ENCODE results near the gene KLHL14. TPM values are rescaled to one million over a fixed set of nuclear protein-coding genes. Genes with fewer than 3 reads are reported as not detected.

Gene KLHL14
- total and polyA plus RNA-seq, 2 donors (not counting 3 experiments of a cell fraction or from before 2014, with no cell fraction given), result not detected

DNA sequence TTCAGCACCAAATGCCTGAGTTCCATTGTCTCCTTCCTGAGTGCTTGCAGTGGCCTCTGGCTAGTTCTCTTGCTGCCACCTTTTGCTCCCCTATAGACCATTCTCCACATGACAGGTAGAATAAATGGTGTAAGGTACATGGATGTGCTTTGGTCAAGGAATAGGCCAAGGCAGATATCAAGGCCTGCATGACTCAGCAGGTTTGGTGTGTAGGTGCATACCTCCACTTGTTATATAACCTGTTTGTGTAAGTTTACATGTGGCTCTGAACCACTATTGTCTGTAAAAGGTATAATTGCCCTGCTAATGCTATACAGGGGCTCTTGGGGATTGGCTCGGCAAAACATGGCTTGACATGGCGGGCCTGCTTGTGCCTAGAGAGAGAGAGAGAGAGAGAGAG is 143.5 kb downstream of the KLHL14 start:
- H3K79me2 ChIP-seq (ENCODE audit: control insufficient read depth, insufficient read depth, low read length), result no peaks in the 10 kb centered on the region
- ChIA-PET CTCF (no interaction called here), POLR2A (no interaction called here)
- no peak for DNase-seq (ENCODE audit: low read depth, low spot score)
- H3K9ac ChIP-seq (replicated peaks; ENCODE audit: extremely low read depth, insufficient read depth, low read length), result no peak overlapping the region
- FAIRE-seq, result no peak
- BruUV-seq (replicated peaks), result no TSS peak
- TF ChIP-seq JUN (IDR thresholded peaks at IDR 0.05; ENCODE audit: borderline replicate concordance, insufficient read depth, insufficient read length, low read depth) (no peak), POLR2A (IDR thresholded peaks at IDR 0.05; ENCODE audit: low read depth, low read length) (no peak), CTCF (IDR thresholded peaks at IDR 0.05; ENCODE audit: extremely low read depth in 1 of 2, insufficient read depth in 1 of 2, low read depth in 1 of 2, low read length in 2 of 2) (no peak), FOS (IDR thresholded peaks at IDR 0.05; ENCODE audit: borderline replicate concordance, insufficient read depth, low read length) (no peak), POLR2AphosphoS5 (IDR thresholded peaks at IDR 0.05; ENCODE audit: insufficient read depth, low read depth, low read length) (no peak)
- no peaks in the 10 kb centered on the region for H3K4me1 ChIP-seq (ENCODE audit: control insufficient read depth, extremely low read depth, insufficient read depth, low read length)
- dilution Hi-C loops (cut with MboI; ENCODE audit: extremely low pct_ligation_motif_present, low sequenced_read_pairs) (no loop called here), intact Hi-C loops (cut with micrococcal nuclease) (no loop called here)
- no peak overlapping the region for H3K27ac ChIP-seq (ENCODE audit: insufficient read depth, low read depth, low read length)
- no peaks in the 10 kb centered on the region for H3K9me1 ChIP-seq (replicated peaks; ENCODE audit: control insufficient read depth, extremely low read depth, insufficient read depth, low read length)
- no peaks in the 10 kb centered on the region for H3K27me3 ChIP-seq (ENCODE audit: control insufficient read depth in 2 of 2, insufficient read depth in 2 of 2, low read length in 2 of 2)
- no peaks in the 10 kb centered on the region for H3K9me3 ChIP-seq (replicated peaks; ENCODE audit: control insufficient read depth, insufficient read depth, low read length)
- H2AFZ ChIP-seq (ENCODE audit: low read depth, low read length), result no peak overlapping the region
- H3K36me3 ChIP-seq (ENCODE audit: control insufficient read depth in 2 of 2, extremely low read depth in 1 of 2, insufficient read depth in 2 of 2, low read length in 2 of 2), result no peaks in the 10 kb centered on the region
- H3K4me2 ChIP-seq (ENCODE audit: insufficient read depth, low read length), result no peak overlapping the region
- H3K4me3 ChIP-seq (replicated peaks in 1 of 3; ENCODE audit: insufficient read depth in 1 of 3, low read depth in 1 of 3, low read length in 3 of 3), result no peak overlapping the region
- no peaks in the 10 kb centered on the region for H4K20me1 ChIP-seq (replicated peaks; ENCODE audit: control insufficient read depth, extremely low read depth, insufficient read depth, low read length)

GRCh38 chr18:32624182-32624723 is 148.6 kb downstream of the KLHL14 start:
- Histone ChIP-seq H4K20me1 (replicated peaks; ENCODE audit: control insufficient read depth, extremely low read depth, insufficient read depth, low read length) (no peaks in the 10 kb centered on the region), H3K4me1 (ENCODE audit: control insufficient read depth, extremely low read depth, insufficient read depth, low read length) (no peaks in the 10 kb centered on the region), H3K79me2 (ENCODE audit: control insufficient read depth, insufficient read depth, low read length) (no peaks in the 10 kb centered on the region), H3K27me3 (ENCODE audit: control insufficient read depth in 2 of 2, insufficient read depth in 2 of 2, low read length in 2 of 2) (no peaks in the 10 kb centered on the region), H3K9me3 (replicated peaks; ENCODE audit: control insufficient read depth, insufficient read depth, low read length) (no peaks in the 10 kb centered on the region), H3K27ac (ENCODE audit: insufficient read depth, low read depth, low read length) (no peak overlapping the region), H3K9ac (replicated peaks; ENCODE audit: extremely low read depth, insufficient read depth, low read length) (no peak overlapping the region), H2AFZ (ENCODE audit: low read depth, low read length) (no peak overlapping the region), H3K9me1 (replicated peaks; ENCODE audit: control insufficient read depth, extremely low read depth, insufficient read depth, low read length) (no peaks in the 10 kb centered on the region), H3K4me3 (replicated peaks in 1 of 3; ENCODE audit: insufficient read depth in 1 of 3, low read depth in 1 of 3, low read length in 3 of 3) (no peak overlapping the region), H3K4me2 (ENCODE audit: insufficient read depth, low read length) (no peak overlapping the region), H3K36me3 (ENCODE audit: control insufficient read depth in 2 of 2, extremely low read depth in 1 of 2, insufficient read depth in 2 of 2, low read length in 2 of 2) (no peaks in the 10 kb centered on the region)
- POLR2A ChIA-PET, result no interaction called here
- dilution Hi-C loops (cut with MboI; ENCODE audit: extremely low pct_ligation_motif_present, low sequenced_read_pairs) (no loop called here), intact Hi-C loops (cut with micrococcal nuclease) (no loop called here)
- no TSS peak for BruUV-seq (replicated peaks)
- FAIRE-seq (no peak), DNase-seq (ENCODE audit: low read depth, low spot score) (no peak)
- TF ChIP-seq MYC (IDR thresholded peaks at IDR 0.05; ENCODE audit: low read depth, low read length) (no peak), POLR2A (IDR thresholded peaks at IDR 0.05; ENCODE audit: low read depth, low read length) (no peak), JUN (IDR thresholded peaks at IDR 0.05; ENCODE audit: borderline replicate concordance, insufficient read depth, insufficient read length, low read depth) (no peak)
- CTCF ChIA-PET, result no interaction called here
